Measurements from ENCODE around the gene TRPV3. TPM values are rescaled to one million over a fixed set of nuclear protein-coding genes. Genes with fewer than 3 reads are reported as not detected.

Gene TRPV3
- total RNA-seq, 1 experiment from 2014 or later, result 0.31 TPM

GRCh38 chr17:3547628-3548027 lies 10.0 kb downstream of the TRPV3 start:
- BruUV-seq (replicated peaks), result no TSS peak
- H3K36me3 ChIP-seq (ENCODE audit: control insufficient read depth, insufficient read depth, low read length), result no peaks in the 10 kb centered on the region
- no peaks in the 10 kb centered on the region for H3K9me3 ChIP-seq (ENCODE audit: control insufficient read depth, insufficient read depth, low read depth, low read length)
- TF ChIP-seq REST (IDR thresholded peaks at IDR 0.05; ENCODE audit: insufficient read depth in 1 of 2, low read depth in 2 of 2, low read length in 1 of 2), result no peak
- no peak for TF ChIP-seq CTCF (IDR thresholded peaks at IDR 0.05)
- TF ChIP-seq POLR2AphosphoS5 (IDR thresholded peaks at IDR 0.05; ENCODE audit: low read depth, low read length), result no peak
- TF ChIP-seq TCF7L2 (IDR thresholded peaks at IDR 0.05; ENCODE audit: low read depth, low read length), result no peak
- TF ChIP-seq SIN3A (IDR thresholded peaks at IDR 0.05; ENCODE audit: borderline replicate concordance, insufficient read depth, low read depth, low read length), result no peak
- POLR2A ChIA-PET, result no interaction called here
- no peak overlapping the region for H3K4me3 ChIP-seq (ENCODE audit: low read depth in 2 of 2, low read length in 2 of 2)
- in situ Hi-C loops (cut with HindIII; ENCODE audit: low pct_unique_long_range_greater_than_20kb, low sequenced_read_pairs) (no loop called here), intact Hi-C loops (cut with micrococcal nuclease; ENCODE audit: unreplicated experiment) (no loop called here)
- H3K27me3 ChIP-seq (ENCODE audit: control insufficient read depth, insufficient read depth, low read length), result no peaks in the 10 kb centered on the region
- H3K27ac ChIP-seq (ENCODE audit: low read length), result no peak overlapping the region
- CTCF ChIA-PET, result no interaction called here
- DNase-seq (ENCODE audit: low read depth, low spot score), result no peak
- no peaks in the 10 kb centered on the region for H3K4me1 ChIP-seq (ENCODE audit: control insufficient read depth, insufficient read depth, low read length)
- ATAC-seq, result no peak

DNA sequence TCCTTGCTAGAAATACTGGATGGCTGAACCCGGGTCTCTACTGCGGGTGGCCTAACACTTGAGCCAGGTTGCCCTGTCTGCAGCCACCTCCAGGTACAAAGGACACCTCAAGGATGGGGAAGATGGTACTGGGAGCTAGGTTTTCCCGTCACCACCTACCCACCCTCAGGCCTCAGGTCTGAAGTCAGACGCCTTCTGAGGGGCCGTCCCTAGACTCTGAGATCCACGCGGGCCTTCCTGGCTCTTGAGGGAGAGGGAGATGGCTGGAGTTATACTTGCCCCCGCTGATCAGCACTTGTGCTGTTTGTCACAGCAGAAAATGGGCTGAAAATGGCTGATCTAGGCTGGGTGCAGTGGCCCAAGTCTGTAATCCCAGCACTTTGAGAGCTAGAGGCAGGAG lies 10.6 kb downstream of the TRPV3 start:
- in situ Hi-C loops (cut with HindIII; ENCODE audit: low pct_unique_long_range_greater_than_20kb, low sequenced_read_pairs), result no loop called here
- no peak for ATAC-seq

More for the DNA sequence above, 10.6 kb downstream of the TRPV3 start:
- CTCF ChIA-PET, result no interaction called here
- no peaks in the 10 kb centered on the region for H3K9me3 ChIP-seq (ENCODE audit: control insufficient read depth, insufficient read depth, low read depth, low read length)
- intact Hi-C loops (cut with micrococcal nuclease; ENCODE audit: unreplicated experiment), result no loop called here
- TF ChIP-seq TCF7L2 (IDR thresholded peaks at IDR 0.05; ENCODE audit: low read depth, low read length) (no peak), SIN3A (IDR thresholded peaks at IDR 0.05; ENCODE audit: borderline replicate concordance, insufficient read depth, low read depth, low read length) (no peak), REST (IDR thresholded peaks at IDR 0.05; ENCODE audit: insufficient read depth in 1 of 2, low read depth in 2 of 2, low read length in 1 of 2) (no peak), POLR2AphosphoS5 (IDR thresholded peaks at IDR 0.05; ENCODE audit: low read depth, low read length) (no peak), CTCF (IDR thresholded peaks at IDR 0.05) (no peak)
- no peaks in the 10 kb centered on the region for H3K4me1 ChIP-seq (ENCODE audit: control insufficient read depth, insufficient read depth, low read length)
- H3K36me3 ChIP-seq (ENCODE audit: control insufficient read depth, insufficient read depth, low read length), result no peaks in the 10 kb centered on the region
- BruUV-seq (replicated peaks), result no TSS peak
- no peak for DNase-seq (ENCODE audit: low read depth, low spot score)
- no peak overlapping the region for H3K4me3 ChIP-seq (ENCODE audit: low read depth in 2 of 2, low read length in 2 of 2)
- POLR2A ChIA-PET, result no interaction called here
- no peak overlapping the region for H3K27ac ChIP-seq (ENCODE audit: low read length)
- no peaks in the 10 kb centered on the region for H3K27me3 ChIP-seq (ENCODE audit: control insufficient read depth, insufficient read depth, low read length)

Data from Panc1 (cell line).